GM12878 (cell line): ENCODE results near the gene TGFBR1. TPM values are rescaled to one million over a fixed set of nuclear protein-coding genes. Genes with fewer than 3 reads are reported as not detected.

Experiments used
- ATAC-seq: fragments of 200-7000 bp; cut with Tn5 transposase; 3 replicates; pipeline ENCODE4 v1.9.1; 2020; ENCODE audit warnings: mild to moderate bottlenecking, moderate library complexity
- BruUV-seq: library from RNA; stranded (reverse); fragments of 400-500 nt; replicated peaks from 2 replicates; lab custom pipeline; 2021; lab: Mats Ljungman, UMichigan
- CTCF ChIA-PET: fragments of 300-600 bp; sonication (Branson Sonifier 250); formaldehyde crosslinking; extraction: SDS; loops from one replicate; lab custom pipeline; 2021; ENCODE audit warnings: inconsistent platforms; lab: Yijun Ruan, JAX
- POLR2A ChIA-PET: fragments of 350-600 bp; formaldehyde crosslinking; extraction: SDS; loops from one replicate; lab custom pipeline; 2021; ENCODE audit warnings: inconsistent platforms; lab: Charles Lee
- RAD21 ChIA-PET: fragments of 300-600 bp; sonication (Branson Sonifier 250); formaldehyde crosslinking; loops from one replicate; lab custom pipeline; 2023; ENCODE audit warnings: antibody characterized with exemption; ENCODE audit not compliant: unreplicated experiment; lab: Charles Lee
- SMC1A ChIA-PET: fragments of 300-600 bp; sonication (Branson Sonifier 250); formaldehyde crosslinking; loops from one replicate; lab custom pipeline; 2023; ENCODE audit not compliant: unreplicated experiment, uncharacterized antibody; lab: Charles Lee
- DNase-seq: peaks from one replicate; pipeline ENCODE4 v3.0.0-alpha.2; 2011; ENCODE audit warnings: low read depth, low spot score
- FAIRE-seq: peaks from 3 replicates; lab custom pipeline; 2011; peaks lifted over from hg19 to GRCh38; lab: Jason Lieb, UNC
- H2AFZ ChIP-seq: 2 replicates; pipeline ENCODE4 v1.6.0; 2011; ENCODE audit warnings: low read depth, low read length, control low read depth; ENCODE audit not compliant: control insufficient read depth
- H3K27ac ChIP-seq: 2 replicates; pipeline ENCODE4 v1.5.1; 2011; ENCODE audit warnings: control low read depth; ENCODE audit not compliant: control insufficient read depth, insufficient read depth
- H3K27me3 ChIP-seq, 2 experiments: replicated peaks in 1 of 2; 2 replicates each; pipeline versions ENCODE4 v1.6.0 to v1.6.1; 2011; ENCODE audit warnings: low read length in 1 of 2; ENCODE audit not compliant: control insufficient read depth in 2 of 2, insufficient read depth in 2 of 2
- H3K36me3 ChIP-seq, 2 experiments: 2 replicates each; pipeline ENCODE4 v1.5.1; 2011; ENCODE audit warnings: low read length in 1 of 2; ENCODE audit not compliant: control insufficient read depth in 2 of 2, insufficient read depth in 2 of 2
- H3K4me1 ChIP-seq: 2 replicates; pipeline ENCODE4 v1.6.1; 2011; ENCODE audit warnings: mild to moderate bottlenecking, low read length, moderate library complexity, mixed read lengths; ENCODE audit not compliant: control insufficient read depth, insufficient read depth
- H3K4me2 ChIP-seq: 2 replicates; pipeline ENCODE4 v1.6.0; 2011; ENCODE audit warnings: control low read depth; ENCODE audit not compliant: control insufficient read depth, insufficient read depth
- H3K4me3 ChIP-seq: fragments of 200-600 bp; sonication (generic); 2 replicates; pipeline ENCODE4 v1.5.1; 2016
- H3K79me2 ChIP-seq: 2 replicates; pipeline ENCODE4 v1.6.0; 2011; ENCODE audit warnings: low read length; ENCODE audit not compliant: control insufficient read depth, insufficient read depth
- H3K9ac ChIP-seq: 2 replicates; pipeline ENCODE4 v1.8.0; 2011; ENCODE audit warnings: low read length, control low read depth, mixed read lengths; ENCODE audit not compliant: control insufficient read depth, insufficient read depth
- H3K9me3 ChIP-seq: replicated peaks from 3 replicates; pipeline ENCODE4 v1.5.1; 2011; ENCODE audit warnings: mild to moderate bottlenecking, low read length; ENCODE audit not compliant: control insufficient read depth, insufficient read depth
- H4K20me1 ChIP-seq: 2 replicates; pipeline ENCODE4 v1.6.0; 2011; ENCODE audit not compliant: control insufficient read depth, insufficient read depth
- BACH1 ChIP-seq: fragments of 450-650 bp; IDR thresholded peaks from 2 replicates; pipeline ENCODE4 v1.6.1; 2017; ENCODE audit warnings: mild to moderate bottlenecking, borderline replicate concordance
- CBX5 ChIP-seq: sonication (generic); IDR thresholded peaks from 2 replicates; pipeline ENCODE4 v1.6.1; 2016; ENCODE audit warnings: low read depth, moderate library complexity, mild to moderate bottlenecking, inconsistent platforms
- CHD4 ChIP-seq: fragments of 200-600 bp; sonication (generic); IDR thresholded peaks from 2 replicates; pipeline ENCODE4 v1.6.1; 2016; ENCODE audit warnings: mild to moderate bottlenecking
- MTA2 ChIP-seq: fragments of 450-650 bp; IDR thresholded peaks from 2 replicates; pipeline ENCODE4 v1.6.1; 2016; ENCODE audit warnings: low read depth, mild to moderate bottlenecking, moderate library complexity
- NFXL1 ChIP-seq: fragments of 450-650 bp; IDR thresholded peaks from 2 replicates; pipeline ENCODE4 v1.6.1; 2017; ENCODE audit warnings: antibody characterized with exemption, mild to moderate bottlenecking, borderline replicate concordance
- NRF1 ChIP-seq: conservative IDR thresholded peaks from 2 replicates; pipeline ENCODE4 v1.6.1; 2011; ENCODE audit warnings: mild to moderate bottlenecking, low read depth, low read length, improper control_type of control experiment
- RAD21 ChIP-seq: IDR thresholded peaks from 2 replicates; pipeline ENCODE4 v1.6.1; 2011; ENCODE audit warnings: mild to moderate bottlenecking, low read depth, low read length, moderate library complexity; ENCODE audit not compliant: insufficient read depth
- RAD51 ChIP-seq: fragments of 450-650 bp; IDR thresholded peaks from 2 replicates; pipeline ENCODE4 v1.6.1; 2016; ENCODE audit warnings: moderate library complexity, mild to moderate bottlenecking, inconsistent platforms
- SMARCA5 ChIP-seq: fragments of 450-650 bp; IDR thresholded peaks from 2 replicates; pipeline ENCODE4 v1.6.1; 2017; ENCODE audit warnings: mild to moderate bottlenecking
- TAF1 ChIP-seq: IDR thresholded peaks from 2 replicates; pipeline ENCODE4 v1.6.1; 2011; ENCODE audit warnings: mild to moderate bottlenecking, low read depth, low read length, borderline replicate concordance
- TCF7 ChIP-seq: IDR thresholded peaks from 2 replicates; pipeline ENCODE4 v1.6.1; 2014; ENCODE audit warnings: antibody characterized with exemption, borderline replicate concordance
- ZNF207 ChIP-seq: fragments of 450-650 bp; IDR thresholded peaks from 2 replicates; pipeline ENCODE4 v1.6.1; 2014; ENCODE audit warnings: antibody characterized with exemption, mild to moderate bottlenecking, borderline replicate concordance
- WGBS: methylation state at CpG from one replicate; pipeline ENCODE4 v1.1.6; 2016; ENCODE audit warnings: low lambda C conversion rate; ENCODE audit not compliant: insufficient replicate concordance, insufficient coverage; ENCODE audit errors: missing lambda C conversion rate; 5-methylcytosine and 5-hydroxymethylcytosine counted together
- in situ Hi-C: fragments of 300-500 bp; cut with MboI; formaldehyde crosslinking; loops from 9 replicates; pipeline ENCODE4 v1.14.3; 2018; ENCODE audit warnings: mixed read lengths
- intact Hi-C: fragments of 100-400 bp; cut with micrococcal nuclease; formaldehyde crosslinking; loops from one replicate; pipeline ENCODE4 v1.14.2; 2022; ENCODE audit not compliant: unreplicated experiment
- polyA plus RNA-seq, 11 experiments: library from polyadenylated mRNA; depleted of rRNA in 4 of 11; unstranded in 6 of 11; stranded (reverse) in 5 of 11; fragments of >200 nt; fragmentation: Nextera tagmentation in 4 of 11; fragmentation: Illumina TruSeq in 1 of 11; extraction: Ambion mirVana in 4 of 11; extraction: Trizol in 1 of 11; gene quantifications; 1 replicate in 1 of 11; 2 replicates in 10 of 11; pipeline versions ENCODE4 v1.2.1 to v1.2.3, GENCODE V29; 2011 to 2016; ENCODE audit warnings: inconsistent platforms in 2 of 11, missing spikeins in 2 of 11, low read depth in 1 of 11
- total RNA-seq, 4 experiments: library from RNA; depleted of rRNA in 3 of 4; stranded (reverse); fragments of >200 nt in 3 of 4; fragmentation: Illumina TruSeq in 1 of 4; extraction: Trizol in 1 of 4; gene quantifications; 2 replicates each; pipeline versions ENCODE4 v1.2.1 to v1.2.3, GENCODE V29; 2013 to 2021
- TF ChIP-seq, protein P1 (sequence below): fragments of 450-650 bp; formaldehyde crosslinking; IDR thresholded peaks from 2 replicates; pipeline ENCODE4 v1.4.0; 2022; ENCODE audit warnings: mild to moderate bottlenecking, moderate library complexity
- TF ChIP-seq, protein P2 (sequence below): IDR thresholded peaks from 2 replicates; pipeline ENCODE4 v1.6.1; 2011; ENCODE audit warnings: low read depth, low read length, improper control_type of control experiment, borderline replicate concordance

Gene TGFBR1
- total and polyA plus RNA-seq, 10 of the 15 experiments (the other 5 are each of a cell fraction or from before 2014, with no cell fraction given), result 2.9 to 27.2 (median 16.6) TPM

DNA sequence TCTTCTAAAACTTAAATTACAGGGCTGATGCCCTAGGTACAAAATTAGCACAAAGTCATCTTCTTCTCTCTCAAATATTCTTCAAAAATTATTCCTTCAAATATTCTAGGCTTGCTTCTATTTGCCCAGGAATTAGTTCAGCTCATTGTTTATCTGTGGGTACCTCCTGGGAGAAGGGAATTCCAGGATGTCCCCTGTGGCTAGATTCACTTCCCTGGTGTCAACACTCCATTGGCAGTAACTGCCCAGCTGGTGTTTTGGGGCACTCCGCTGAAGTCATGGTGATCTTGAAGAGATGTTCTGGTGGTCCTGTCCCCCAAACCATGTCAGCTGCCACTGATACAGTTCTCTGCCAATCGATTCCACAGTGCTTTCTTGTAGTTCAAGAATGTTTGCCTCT is 26.2 kb upstream of the TGFBR1 start:
- Histone ChIP-seq H3K4me3 (no peak overlapping the region), H2AFZ (no peak overlapping the region), H3K79me2 (no peaks in the 10 kb centered on the region), H3K4me2 (no peak overlapping the region), H4K20me1 (no peaks in the 10 kb centered on the region), H3K36me3 (no peaks in the 10 kb centered on the region), H3K27me3 (no peaks in the 10 kb centered on the region), H3K9ac (no peak overlapping the region), H3K9me3 (no peaks in the 10 kb centered on the region), H3K27ac (no peak overlapping the region), H3K4me1 (peaks cover 6% of the 10 kb centered on the region; the same call in 1 of the 2 replicates)
- ATAC-seq (no peak), DNase-seq (no peak), FAIRE-seq (no peak)
- ChIA-PET POLR2A (no interaction called here), RAD21 (no interaction called here), SMC1A (no interaction called here), CTCF (interaction anchor here (0.6 to 1.1 kb wide), 4 partner anchors 12 to 85 kb away, joined by 3 read pairs; no protein-coding TSS in a partner anchor)
- in situ Hi-C loops (no loop called here), intact Hi-C loops (no loop called here)
- 53% methylated on average over 2 of the region's 2 CpGs for WGBS
- no TSS peak for BruUV-seq
- TF ChIP-seq TAF1 (no peak), RAD51 (no peak), BACH1 (no peak), CBX5 (no peak), TCF7 (no peak), CHD4 (no peak), NRF1 (no peak), RAD21 (no peak), MTA2 (no peak), NFXL1 (no peak), ZNF207 (no peak), SMARCA5 (no peak)
- TF ChIP-seq, protein P1, sequence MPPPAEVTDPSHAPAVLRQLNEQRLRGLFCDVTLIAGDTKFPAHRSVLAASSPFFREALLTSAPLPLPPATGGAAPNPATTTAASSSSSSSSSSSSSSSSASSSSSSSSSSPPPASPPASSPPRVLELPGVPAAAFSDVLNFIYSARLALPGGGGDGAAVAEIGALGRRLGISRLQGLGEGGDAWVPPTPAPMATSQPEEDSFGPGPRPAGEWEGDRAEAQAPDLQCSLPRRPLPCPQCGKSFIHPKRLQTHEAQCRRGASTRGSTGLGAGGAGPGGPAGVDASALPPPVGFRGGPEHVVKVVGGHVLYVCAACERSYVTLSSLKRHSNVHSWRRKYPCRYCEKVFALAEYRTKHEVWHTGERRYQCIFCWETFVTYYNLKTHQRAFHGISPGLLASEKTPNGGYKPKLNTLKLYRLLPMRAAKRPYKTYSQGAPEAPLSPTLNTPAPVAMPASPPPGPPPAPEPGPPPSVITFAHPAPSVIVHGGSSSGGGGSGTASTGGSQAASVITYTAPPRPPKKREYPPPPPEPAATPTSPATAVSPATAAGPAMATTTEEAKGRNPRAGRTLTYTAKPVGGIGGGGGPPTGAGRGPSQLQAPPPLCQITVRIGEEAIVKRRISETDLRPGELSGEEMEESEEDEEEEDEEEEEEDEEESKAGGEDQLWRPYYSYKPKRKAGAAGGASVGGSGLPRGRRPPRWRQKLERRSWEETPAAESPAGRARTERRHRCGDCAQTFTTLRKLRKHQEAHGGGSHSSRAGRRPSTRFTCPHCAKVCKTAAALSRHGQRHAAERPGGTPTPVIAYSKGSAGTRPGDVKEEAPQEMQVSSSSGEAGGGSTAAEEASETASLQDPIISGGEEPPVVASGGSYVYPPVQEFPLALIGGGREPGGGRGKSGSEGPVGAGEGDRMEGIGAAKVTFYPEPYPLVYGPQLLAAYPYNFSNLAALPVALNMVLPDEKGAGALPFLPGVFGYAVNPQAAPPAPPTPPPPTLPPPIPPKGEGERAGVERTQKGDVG (CRISPR knock-in tag), result no peak
- TF ChIP-seq, protein P2, sequence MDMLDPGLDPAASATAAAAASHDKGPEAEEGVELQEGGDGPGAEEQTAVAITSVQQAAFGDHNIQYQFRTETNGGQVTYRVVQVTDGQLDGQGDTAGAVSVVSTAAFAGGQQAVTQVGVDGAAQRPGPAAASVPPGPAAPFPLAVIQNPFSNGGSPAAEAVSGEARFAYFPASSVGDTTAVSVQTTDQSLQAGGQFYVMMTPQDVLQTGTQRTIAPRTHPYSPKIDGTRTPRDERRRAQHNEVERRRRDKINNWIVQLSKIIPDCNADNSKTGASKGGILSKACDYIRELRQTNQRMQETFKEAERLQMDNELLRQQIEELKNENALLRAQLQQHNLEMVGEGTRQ, result no peak
